NT2/D1 (cell line): ENCODE data around the gene MLXIP.

Source experiments
- DNase-seq: peaks from one replicate; pipeline ENCODE4 v3.0.0-alpha.2; 2011; ENCODE audit warnings: low read depth, low spot score
- H3K27me3 ChIP-seq: 2 replicates; pipeline ENCODE4 v1.6.0; 2011; ENCODE audit warnings: mild to moderate bottlenecking; ENCODE audit not compliant: insufficient read length, insufficient read depth
- H3K36me3 ChIP-seq: 2 replicates; pipeline ENCODE4 v1.6.1; 2011; ENCODE audit warnings: mild to moderate bottlenecking, low read length, mixed read lengths; ENCODE audit not compliant: insufficient read depth, insufficient read length
- H3K4me1 ChIP-seq: 2 replicates; pipeline ENCODE4 v1.5.1; 2011; ENCODE audit not compliant: insufficient read depth, insufficient read length
- H3K4me3 ChIP-seq: 2 replicates; pipeline ENCODE4 v1.5.1; 2011; ENCODE audit warnings: low read depth; ENCODE audit not compliant: insufficient read length
- H3K9ac ChIP-seq: 2 replicates; pipeline ENCODE4 v1.6.0; 2011; ENCODE audit warnings: low read depth; ENCODE audit not compliant: insufficient read length
- H3K9me3 ChIP-seq: 2 replicates; pipeline ENCODE4 v1.5.1; 2011; ENCODE audit warnings: mild to moderate bottlenecking, low read length; ENCODE audit not compliant: insufficient read depth
- SUZ12 ChIP-seq: IDR thresholded peaks from 2 replicates; pipeline ENCODE4 v1.6.1; 2011; ENCODE audit not compliant: insufficient read length, insufficient read depth; ENCODE audit errors: extremely low read depth
- YY1 ChIP-seq: IDR thresholded peaks from 2 replicates; pipeline ENCODE4 v1.6.1; 2011; ENCODE audit not compliant: insufficient read length, insufficient read depth
- ZNF274 ChIP-seq: IDR thresholded peaks from 2 replicates; pipeline ENCODE4 v1.6.1; 2011; ENCODE audit warnings: mild to moderate bottlenecking, low read depth, low read length

The MLXIP gene

GRCh38 chr12:122057007-122057735, 21.4 kb upstream of the MLXIP start:
- H3K36me3 ChIP-seq, result peaks cover 40% of the 10 kb centered on the region
- H3K9ac ChIP-seq, result no peak overlapping the region

DNA sequence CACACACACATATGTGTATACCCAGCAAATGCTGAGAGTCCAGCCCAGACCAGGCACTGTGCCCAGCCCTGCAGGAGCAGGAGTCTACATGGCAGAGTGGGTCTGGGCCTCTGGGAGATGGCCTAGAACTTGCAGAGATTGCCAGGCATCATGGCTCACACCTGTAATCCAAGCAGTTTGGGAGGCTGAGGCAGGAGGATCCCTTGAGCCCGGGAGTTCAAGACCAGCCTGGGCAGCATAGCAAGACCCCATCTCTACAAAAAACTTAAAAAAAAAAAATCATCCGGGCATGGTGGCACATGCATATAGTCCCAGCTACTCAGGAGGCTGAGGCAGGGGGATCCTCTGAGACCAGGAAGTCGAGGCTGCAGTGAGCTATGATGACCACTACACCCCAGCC, 20.8 kb upstream of the MLXIP start:
- peaks cover 40% of the 10 kb centered on the region for H3K36me3 ChIP-seq
- TF ChIP-seq SUZ12, result no peak
- TF ChIP-seq YY1, result no peak
- TF ChIP-seq ZNF274, result no peak
- H3K4me3 ChIP-seq, result no peak overlapping the region
- H3K9ac ChIP-seq, result no peak overlapping the region
- no peak for DNase-seq
- H3K27me3 ChIP-seq, result no peaks in the 10 kb centered on the region
- peaks cover 12% of the 10 kb centered on the region for H3K4me1 ChIP-seq
- H3K9me3 ChIP-seq, result no peaks in the 10 kb centered on the region

More at GRCh38 chr12:122057007-122057735, 21.4 kb upstream of the MLXIP start:
- no peaks in the 10 kb centered on the region for H3K27me3 ChIP-seq
- no peak for TF ChIP-seq SUZ12
- no peak for TF ChIP-seq YY1
- TF ChIP-seq ZNF274, result no peak
- H3K4me3 ChIP-seq, result no peak overlapping the region
- peaks cover 9% of the 10 kb centered on the region for H3K4me1 ChIP-seq
- no peak for DNase-seq
- no peaks in the 10 kb centered on the region for H3K9me3 ChIP-seq

DNA sequence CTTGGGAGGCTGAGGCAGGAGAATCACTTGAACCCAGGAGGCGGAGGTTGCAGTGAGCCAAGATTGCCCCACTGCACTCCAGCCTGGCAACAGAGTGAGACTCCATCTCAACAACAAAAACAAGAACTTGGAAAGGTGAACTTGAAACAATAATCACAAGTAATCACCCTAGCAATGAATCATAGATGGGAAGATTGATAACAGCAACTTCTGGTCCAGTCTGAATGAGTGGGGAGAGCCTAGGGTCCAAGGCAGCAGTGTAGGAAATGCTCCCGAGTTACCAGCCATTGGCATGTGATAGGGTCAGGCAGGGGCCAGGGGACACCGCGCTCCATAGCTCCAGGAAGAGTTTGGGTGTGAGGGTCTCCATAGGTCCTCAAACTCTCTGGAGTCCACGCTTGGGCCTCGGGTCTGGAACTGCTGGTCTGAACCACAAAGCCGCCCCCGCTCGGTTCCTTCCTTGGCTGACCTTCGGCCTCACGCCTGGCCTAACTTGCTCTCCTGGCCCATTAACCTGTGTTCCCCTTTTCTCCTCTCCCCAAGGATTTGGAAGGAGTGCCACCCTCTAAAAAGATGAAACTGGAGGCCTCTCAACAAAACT, 19.9 kb upstream of the MLXIP start:
- Histone ChIP-seq H3K27me3 (no peaks in the 10 kb centered on the region), H3K4me3 (no peak overlapping the region), H3K36me3 (peaks cover 40% of the 10 kb centered on the region), H3K4me1 (peaks cover 17% of the 10 kb centered on the region), H3K9ac (no peak overlapping the region), H3K9me3 (no peaks in the 10 kb centered on the region)
- TF ChIP-seq YY1 (no peak), SUZ12 (no peak), ZNF274 (no peak)
- no peak for DNase-seq

GRCh38 chr12:122059203-122059960, 19.2 kb upstream of the MLXIP start:
- H3K9ac ChIP-seq, result no peak overlapping the region
- H3K9me3 ChIP-seq, result no peaks in the 10 kb centered on the region
- TF ChIP-seq ZNF274 (no peak), YY1 (no peak), SUZ12 (no peak)
- H3K27me3 ChIP-seq, result no peaks in the 10 kb centered on the region
- H3K36me3 ChIP-seq, result peaks cover 40% of the 10 kb centered on the region
- H3K4me1 ChIP-seq, result peaks cover 17% of the 10 kb centered on the region
- no peak overlapping the region for H3K4me3 ChIP-seq
- no peak for DNase-seq

DNA sequence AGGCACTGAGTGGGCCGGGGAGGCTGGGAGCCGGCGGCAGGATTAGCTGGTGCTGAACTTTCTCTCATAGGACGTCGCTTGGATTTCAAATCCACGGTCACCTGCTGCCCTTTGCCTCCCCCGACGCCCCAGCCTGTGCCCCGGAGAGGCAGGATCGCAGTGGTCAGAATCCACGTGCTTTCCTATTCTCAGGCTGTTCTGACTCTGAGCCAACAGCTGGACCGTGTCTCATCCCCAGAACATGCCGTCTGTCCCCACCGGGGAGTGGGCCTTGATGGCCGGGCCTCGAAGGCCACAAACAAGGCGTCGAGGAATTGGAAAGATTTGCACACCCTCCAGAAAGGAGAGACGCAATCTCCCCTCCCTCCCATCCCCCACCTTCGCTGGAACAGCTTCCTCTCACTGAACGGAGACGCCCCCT, 18.5 kb upstream of the MLXIP start:
- H3K9me3 ChIP-seq, result no peaks in the 10 kb centered on the region
- H3K4me1 ChIP-seq, result peaks cover 17% of the 10 kb centered on the region
- H3K9ac ChIP-seq, result peak overlapping the region; percentile 36
- peaks cover 37% of the 10 kb centered on the region for H3K36me3 ChIP-seq
- TF ChIP-seq SUZ12, result no peak
- no peak for TF ChIP-seq ZNF274
- DNase-seq, result no peak
- no peak overlapping the region for H3K4me3 ChIP-seq
- no peaks in the 10 kb centered on the region for H3K27me3 ChIP-seq

DNA sequence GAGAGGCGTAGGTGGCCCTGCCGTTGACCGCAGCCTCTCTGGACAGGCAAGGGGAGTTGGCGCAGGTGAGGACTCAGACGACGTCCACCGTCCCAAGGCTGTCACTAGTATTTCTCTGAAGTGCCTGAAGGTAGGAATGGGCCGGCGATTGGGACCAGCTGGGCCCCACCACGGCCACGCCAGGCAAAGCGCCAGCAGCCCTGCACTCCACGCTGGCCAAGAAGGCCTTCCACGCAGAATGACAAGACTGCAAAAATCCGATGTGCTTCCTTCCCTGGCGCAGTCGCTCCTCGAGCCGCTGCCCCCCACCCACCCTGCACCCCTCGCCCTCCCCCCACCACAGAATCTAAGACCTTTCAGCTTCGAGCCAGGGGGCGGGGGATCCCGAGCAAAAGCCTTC, 17.3 kb upstream of the MLXIP start:
- TF ChIP-seq SUZ12, result no peak
- TF ChIP-seq ZNF274, result no peak
- no peak for TF ChIP-seq YY1
- Histone ChIP-seq H3K9ac (no peak overlapping the region), H3K4me3 (no peak overlapping the region), H3K4me1 (peaks cover 17% of the 10 kb centered on the region), H3K36me3 (peaks cover 34% of the 10 kb centered on the region), H3K27me3 (no peaks in the 10 kb centered on the region), H3K9me3 (no peaks in the 10 kb centered on the region)
- DNase-seq, result no peak
